OCI-LY1 (cell line): ENCODE data around the gene WDR6.

Experiments used
- H2AFZ ChIP-seq: fragments of 200-600 bp; sonication (generic), shearing (Covaris generic); 2 replicates; pipeline ENCODE4 v1.6.0; 2014; ENCODE audit warnings: antibody characterized with exemption, mild to moderate bottlenecking, low read length
- H3F3A ChIP-seq: fragments of 200-600 bp; sonication (generic), shearing (Covaris generic); 2 replicates; pipeline ENCODE4 v1.6.0; 2014; ENCODE audit warnings: mild to moderate bottlenecking, antibody characterized with exemption, low read length, moderate library complexity; ENCODE audit not compliant: insufficient read depth
- H3K27ac ChIP-seq: fragments of 200-600 bp; sonication (generic); 2 replicates; pipeline ENCODE4 v1.5.1; 2014; ENCODE audit warnings: low read length, mixed run types, mild to moderate bottlenecking, low read depth; ENCODE audit not compliant: poor library complexity, severe bottlenecking
- H3K27me3 ChIP-seq: fragments of 200-600 bp; sonication (generic); 2 replicates; pipeline ENCODE4 v1.6.0; 2014; ENCODE audit warnings: antibody characterized with exemption, mild to moderate bottlenecking, low read length, moderate library complexity; ENCODE audit not compliant: insufficient read depth
- H3K36me3 ChIP-seq: fragments of 200-600 bp; sonication (generic); 2 replicates; pipeline ENCODE4 v1.6.1; 2014; ENCODE audit warnings: mild to moderate bottlenecking, antibody characterized with exemption, low read length, moderate library complexity, mixed read lengths; ENCODE audit not compliant: insufficient read depth
- H3K4me1 ChIP-seq: fragments of 200-600 bp; sonication (generic); 2 replicates; pipeline ENCODE4 v1.5.1; 2014; ENCODE audit warnings: mild to moderate bottlenecking, low read length, moderate library complexity; ENCODE audit not compliant: insufficient read depth, severe bottlenecking
- H3K4me2 ChIP-seq: fragments of 200-600 bp; sonication (generic), shearing (Covaris generic); 2 replicates; pipeline ENCODE4 v1.6.1; 2014; ENCODE audit warnings: low read length
- H3K4me3 ChIP-seq: fragments of 200-600 bp; sonication (generic); 2 replicates; pipeline ENCODE4 v1.5.1; 2014; ENCODE audit warnings: low read length, low read depth, mild to moderate bottlenecking, mixed read lengths; ENCODE audit not compliant: poor library complexity, severe bottlenecking
- H3K79me2 ChIP-seq: fragments of 200-600 bp; shearing (Covaris generic); 2 replicates; pipeline ENCODE4 v1.6.1; 2016; ENCODE audit warnings: mixed run types, low read length, mixed read lengths; ENCODE audit not compliant: insufficient read depth
- H3K9ac ChIP-seq: fragments of 200-600 bp; sonication (generic), shearing (Covaris generic); 2 replicates; pipeline ENCODE4 v1.6.1; 2014; ENCODE audit warnings: mild to moderate bottlenecking, low read length, mixed read lengths
- H3K9me2 ChIP-seq: fragments of 200-600 bp; sonication (generic), shearing (Covaris generic); 2 replicates; pipeline ENCODE4 v1.6.1; 2014; ENCODE audit warnings: low read depth, mild to moderate bottlenecking, low read length, mixed read lengths
- H3K9me3 ChIP-seq: fragments of 200-600 bp; shearing (Covaris generic); 2 replicates; pipeline ENCODE4 v1.6.1; 2014; ENCODE audit warnings: low read length, mixed read lengths
- H4K20me1 ChIP-seq: fragments of 200-600 bp; sonication (generic), shearing (Covaris generic); 2 replicates; pipeline ENCODE4 v1.6.0; 2016; ENCODE audit warnings: mild to moderate bottlenecking, low read length; ENCODE audit not compliant: insufficient read depth
- EZH2 ChIP-seq: fragments of 200-600 bp; sonication (generic), shearing (Covaris generic); IDR thresholded peaks from 2 replicates; pipeline ENCODE4 v1.8.0; 2017; ENCODE audit warnings: borderline replicate concordance, mixed run types, mild to moderate bottlenecking, antibody characterized with exemption, low read length, moderate library complexity, mixed read lengths
- TF ChIP-seq, protein P1 (sequence below): fragments of 200-600 bp; sonication (generic), shearing (Covaris generic); IDR thresholded peaks from 2 replicates; pipeline ENCODE4 v1.5.1; 2017; ENCODE audit warnings: mild to moderate bottlenecking, antibody characterized with exemption, low read length, moderate library complexity, mixed read lengths

WDR6 gene

DNA sequence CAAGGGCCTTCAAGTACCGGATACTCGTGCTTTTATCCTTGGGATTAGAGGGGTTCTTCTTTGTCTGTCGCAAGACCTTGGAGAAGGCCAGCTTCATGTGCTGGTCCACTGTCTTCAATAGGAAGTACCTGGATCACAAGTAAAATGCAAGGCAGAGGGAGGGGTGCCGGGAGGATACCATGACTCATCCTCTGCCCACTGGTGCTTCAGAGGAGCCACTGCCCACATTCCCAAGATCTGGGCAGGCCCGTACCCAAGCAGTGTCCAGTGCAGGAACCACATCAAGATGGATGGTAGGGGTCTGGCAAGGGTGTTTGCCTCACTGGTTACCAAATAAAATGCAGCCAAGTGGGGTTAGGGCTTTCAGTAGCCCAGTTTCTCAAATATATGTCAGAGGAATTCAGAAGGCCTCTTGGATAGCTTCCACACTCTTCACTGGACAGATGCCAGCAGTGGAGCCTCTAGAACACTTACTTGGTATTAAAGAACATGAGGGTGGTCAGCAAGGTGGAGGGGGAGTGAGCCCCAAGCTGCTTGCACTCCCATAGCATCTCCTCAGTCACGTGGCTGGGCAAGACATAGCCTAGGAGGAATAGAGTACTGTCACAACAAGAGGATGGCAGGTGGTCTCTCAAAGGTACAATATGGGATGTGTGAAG, 25.6 kb downstream of the WDR6 start:
- no peak for TF ChIP-seq EZH2
- TF ChIP-seq, protein P1, sequence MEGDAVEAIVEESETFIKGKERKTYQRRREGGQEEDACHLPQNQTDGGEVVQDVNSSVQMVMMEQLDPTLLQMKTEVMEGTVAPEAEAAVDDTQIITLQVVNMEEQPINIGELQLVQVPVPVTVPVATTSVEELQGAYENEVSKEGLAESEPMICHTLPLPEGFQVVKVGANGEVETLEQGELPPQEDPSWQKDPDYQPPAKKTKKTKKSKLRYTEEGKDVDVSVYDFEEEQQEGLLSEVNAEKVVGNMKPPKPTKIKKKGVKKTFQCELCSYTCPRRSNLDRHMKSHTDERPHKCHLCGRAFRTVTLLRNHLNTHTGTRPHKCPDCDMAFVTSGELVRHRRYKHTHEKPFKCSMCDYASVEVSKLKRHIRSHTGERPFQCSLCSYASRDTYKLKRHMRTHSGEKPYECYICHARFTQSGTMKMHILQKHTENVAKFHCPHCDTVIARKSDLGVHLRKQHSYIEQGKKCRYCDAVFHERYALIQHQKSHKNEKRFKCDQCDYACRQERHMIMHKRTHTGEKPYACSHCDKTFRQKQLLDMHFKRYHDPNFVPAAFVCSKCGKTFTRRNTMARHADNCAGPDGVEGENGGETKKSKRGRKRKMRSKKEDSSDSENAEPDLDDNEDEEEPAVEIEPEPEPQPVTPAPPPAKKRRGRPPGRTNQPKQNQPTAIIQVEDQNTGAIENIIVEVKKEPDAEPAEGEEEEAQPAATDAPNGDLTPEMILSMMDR: no peak
- H3F3A ChIP-seq: 0 out of 2 replicates have a peak, but pooled peaks cover 2% of the 10 kb centered on the region
- H3K79me2 ChIP-seq: no peaks in the 10 kb centered on the region
- H3K9me3 ChIP-seq: no peaks in the 10 kb centered on the region
- H3K4me3 ChIP-seq: no peak overlapping the region
- H2AFZ ChIP-seq: no peak overlapping the region
- H3K27ac ChIP-seq: no peak overlapping the region
- H3K4me2 ChIP-seq: no peak overlapping the region
- no peaks in the 10 kb centered on the region for H4K20me1 ChIP-seq
- H3K36me3 ChIP-seq: peaks cover 82% of the 10 kb centered on the region
- no peaks in the 10 kb centered on the region for H3K9me2 ChIP-seq
- H3K9ac ChIP-seq: no peak overlapping the region
- H3K27me3 ChIP-seq: no peaks in the 10 kb centered on the region
- H3K4me1 ChIP-seq: peaks cover 14% of the 10 kb centered on the region

DNA sequence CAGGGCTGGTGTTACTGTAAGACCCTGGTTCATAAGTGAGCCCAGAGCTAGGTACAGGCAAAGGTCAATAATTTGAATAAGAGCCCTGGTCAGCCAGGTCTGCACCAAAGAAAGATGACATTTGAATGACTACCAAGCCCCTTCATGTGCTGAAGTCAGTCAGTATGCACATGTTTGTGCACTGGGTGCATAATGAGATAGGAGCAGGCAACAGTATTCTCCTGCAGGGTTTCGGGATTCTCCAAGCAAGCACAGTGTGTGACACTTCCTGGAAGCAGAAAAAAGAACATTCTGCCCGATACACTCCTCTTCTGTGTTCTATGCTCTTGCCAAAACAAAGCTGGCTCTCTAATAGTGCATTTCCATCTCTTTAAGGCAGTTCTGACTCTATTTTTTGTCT, 27.5 kb downstream of the WDR6 start:
- H3K4me2 ChIP-seq: no peak overlapping the region
- TF ChIP-seq, protein P1: no peak
- TF ChIP-seq EZH2: no peak
- no peak overlapping the region for H3K4me3 ChIP-seq
- no peak overlapping the region for H3K9ac ChIP-seq
- H3K9me3 ChIP-seq: no peaks in the 10 kb centered on the region
- no peaks in the 10 kb centered on the region for H4K20me1 ChIP-seq
- H2AFZ ChIP-seq: no peak overlapping the region
- H3K9me2 ChIP-seq: no peaks in the 10 kb centered on the region
- peaks cover 1% of the 10 kb centered on the region for H3K4me1 ChIP-seq
- H3K79me2 ChIP-seq: no peaks in the 10 kb centered on the region
- peaks cover 72% of the 10 kb centered on the region for H3K36me3 ChIP-seq
- H3F3A ChIP-seq: 0 out of 2 replicates have a peak, but pooled peaks cover 1% of the 10 kb centered on the region
- no peaks in the 10 kb centered on the region for H3K27me3 ChIP-seq
- H3K27ac ChIP-seq: no peak overlapping the region

DNA sequence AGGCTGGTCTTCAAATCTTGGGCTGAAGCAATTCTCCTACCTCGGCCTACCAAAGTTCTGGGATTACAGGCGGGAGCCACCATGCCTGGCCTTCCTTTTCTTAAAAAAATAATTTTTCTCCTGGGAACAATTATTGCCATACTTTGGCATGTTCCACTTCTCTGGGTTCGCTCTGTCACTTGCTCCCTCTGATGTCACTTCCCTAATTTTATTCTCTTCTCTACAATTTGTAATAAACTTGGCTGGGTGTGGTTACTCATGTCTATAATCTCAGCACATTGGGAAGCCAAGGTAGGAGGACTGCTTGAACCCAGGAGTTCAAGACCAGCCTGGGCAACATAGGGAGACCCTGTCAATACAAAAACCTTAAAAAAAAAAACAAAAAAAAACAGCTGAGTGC, 28.1 kb downstream of the WDR6 start:
- H2AFZ ChIP-seq: no peak overlapping the region
- no peaks in the 10 kb centered on the region for H4K20me1 ChIP-seq
- no peaks in the 10 kb centered on the region for H3K9me3 ChIP-seq
- no peaks in the 10 kb centered on the region for H3K79me2 ChIP-seq
- TF ChIP-seq EZH2: no peak
- TF ChIP-seq, protein P1: no peak
- H3K4me3 ChIP-seq: no peak overlapping the region
- no peaks in the 10 kb centered on the region for H3K9me2 ChIP-seq
- H3K36me3 ChIP-seq: peaks cover 70% of the 10 kb centered on the region
- H3F3A ChIP-seq: no peaks in the 10 kb centered on the region
- no peak overlapping the region for H3K27ac ChIP-seq
- no peaks in the 10 kb centered on the region for H3K4me1 ChIP-seq
- no peak overlapping the region for H3K4me2 ChIP-seq
- no peak overlapping the region for H3K9ac ChIP-seq
- no peaks in the 10 kb centered on the region for H3K27me3 ChIP-seq
